ENCODE measurements around the gene SEL1L2.

SEL1L2 gene

GRCh38 chr20:13841206-13841605, 149.2 kb downstream of the SEL1L2 start:
- FAIRE-seq (no peak), DNase-seq (ENCODE audit: insufficient read length, low spot score) (no peak)
- no peak for TF ChIP-seq POLR2AphosphoS5 (IDR thresholded peaks at IDR 0.05; ENCODE audit: low read depth, low read length)

GRCh38 chr20:13840093-13840465, 150.3 kb downstream of the SEL1L2 start:
- DNase-seq (ENCODE audit: insufficient read length, low spot score), result no peak
- TF ChIP-seq PAX5 (IDR thresholded peaks at IDR 0.05; ENCODE audit: insufficient read depth, low read length, severe bottlenecking) (no peak), SPI1 (IDR thresholded peaks at IDR 0.05; ENCODE audit: low read depth, low read length) (no peak), POLR2A (IDR thresholded peaks at IDR 0.05; ENCODE audit: low read depth, low read length) (no peak), POLR2AphosphoS5 (IDR thresholded peaks at IDR 0.05; ENCODE audit: low read depth, low read length) (no peak), POU2F2 (IDR thresholded peaks at IDR 0.05; ENCODE audit: low read depth, low read length) (no peak), TAF1 (IDR thresholded peaks at IDR 0.05; ENCODE audit: low read depth, low read length) (no peak)
- no peak for FAIRE-seq

- DNase-seq (ENCODE audit: insufficient read length, low spot score) (no peak), FAIRE-seq (no peak)
- TF ChIP-seq PAX5 (IDR thresholded peaks at IDR 0.05; ENCODE audit: insufficient read depth, low read length, severe bottlenecking) (no peak), POLR2AphosphoS5 (IDR thresholded peaks at IDR 0.05; ENCODE audit: low read depth, low read length) (no peak), POU2F2 (IDR thresholded peaks at IDR 0.05; ENCODE audit: low read depth, low read length) (no peak), SPI1 (IDR thresholded peaks at IDR 0.05; ENCODE audit: low read depth, low read length) (no peak), POLR2A (IDR thresholded peaks at IDR 0.05; ENCODE audit: low read depth, low read length) (no peak), TAF1 (IDR thresholded peaks at IDR 0.05; ENCODE audit: low read depth, low read length) (no peak)
Measured at GRCh38 chr20:13839421-13840092, 150.9 kb downstream of the SEL1L2 start.

GRCh38 chr20:13838664-13839063, 151.8 kb downstream of the SEL1L2 start:
- DNase-seq (ENCODE audit: insufficient read length, low spot score), result no peak
- TF ChIP-seq POU2F2 (IDR thresholded peaks at IDR 0.05; ENCODE audit: low read depth, low read length) (no peak), TAF1 (IDR thresholded peaks at IDR 0.05; ENCODE audit: low read depth, low read length) (no peak), POLR2A (IDR thresholded peaks at IDR 0.05; ENCODE audit: low read depth, low read length) (no peak), PAX5 (IDR thresholded peaks at IDR 0.05; ENCODE audit: insufficient read depth, low read length, severe bottlenecking) (no peak), POLR2AphosphoS5 (IDR thresholded peaks at IDR 0.05; ENCODE audit: low read depth, low read length) (no peak), SPI1 (IDR thresholded peaks at IDR 0.05; ENCODE audit: low read depth, low read length) (no peak)
- no peak for FAIRE-seq

- TF ChIP-seq SPI1 (IDR thresholded peaks at IDR 0.05; ENCODE audit: low read depth, low read length), result no peak
- no peak for TF ChIP-seq POU2F2 (IDR thresholded peaks at IDR 0.05; ENCODE audit: low read depth, low read length)
- no peak for TF ChIP-seq TAF1 (IDR thresholded peaks at IDR 0.05; ENCODE audit: low read depth, low read length)
- TF ChIP-seq POLR2AphosphoS5 (IDR thresholded peaks at IDR 0.05; ENCODE audit: low read depth, low read length), result no peak
- TF ChIP-seq PAX5 (IDR thresholded peaks at IDR 0.05; ENCODE audit: insufficient read depth, low read length, severe bottlenecking), result no peak
- TF ChIP-seq POLR2A (IDR thresholded peaks at IDR 0.05; ENCODE audit: low read depth, low read length), result no peak
- FAIRE-seq, result no peak
Measured at GRCh38 chr20:13831476-13831875, 158.9 kb downstream of the SEL1L2 start.

GRCh38 chr20:13825465-13825864, 164.9 kb downstream of the SEL1L2 start:
- no peak for FAIRE-seq
- TF ChIP-seq SPI1 (IDR thresholded peaks at IDR 0.05; ENCODE audit: low read depth, low read length) (no peak), TAF1 (IDR thresholded peaks at IDR 0.05; ENCODE audit: low read depth, low read length) (no peak), POU2F2 (IDR thresholded peaks at IDR 0.05; ENCODE audit: low read depth, low read length) (no peak), POLR2A (IDR thresholded peaks at IDR 0.05; ENCODE audit: low read depth, low read length) (no peak), PAX5 (IDR thresholded peaks at IDR 0.05; ENCODE audit: insufficient read depth, low read length, severe bottlenecking) (no peak), POLR2AphosphoS5 (IDR thresholded peaks at IDR 0.05; ENCODE audit: low read depth, low read length) (no peak)

More at GRCh38 chr20:13831476-13831875, 158.9 kb downstream of the SEL1L2 start:
- DNase-seq (ENCODE audit: insufficient read length, low spot score), result no peak

GRCh38 chr20:13824459-13824858, 166.0 kb downstream of the SEL1L2 start:
- DNase-seq (ENCODE audit: insufficient read length, low spot score) (no peak), FAIRE-seq (no peak)
- no peak for TF ChIP-seq POLR2A (IDR thresholded peaks at IDR 0.05; ENCODE audit: low read depth, low read length)
- TF ChIP-seq POLR2AphosphoS5 (IDR thresholded peaks at IDR 0.05; ENCODE audit: low read depth, low read length), result no peak
- no peak for TF ChIP-seq PAX5 (IDR thresholded peaks at IDR 0.05; ENCODE audit: insufficient read depth, low read length, severe bottlenecking)
- no peak for TF ChIP-seq SPI1 (IDR thresholded peaks at IDR 0.05; ENCODE audit: low read depth, low read length)
- no peak for TF ChIP-seq TAF1 (IDR thresholded peaks at IDR 0.05; ENCODE audit: low read depth, low read length)
- TF ChIP-seq POU2F2 (IDR thresholded peaks at IDR 0.05; ENCODE audit: low read depth, low read length), result no peak

More at GRCh38 chr20:13825465-13825864, 164.9 kb downstream of the SEL1L2 start:
- DNase-seq (ENCODE audit: insufficient read length, low spot score), result no peak

- FAIRE-seq (no peak), DNase-seq (ENCODE audit: insufficient read length, low spot score) (no peak)
- TF ChIP-seq PAX5 (IDR thresholded peaks at IDR 0.05; ENCODE audit: insufficient read depth, low read length, severe bottlenecking) (no peak), SPI1 (IDR thresholded peaks at IDR 0.05; ENCODE audit: low read depth, low read length) (no peak), POU2F2 (IDR thresholded peaks at IDR 0.05; ENCODE audit: low read depth, low read length) (no peak), POLR2AphosphoS5 (IDR thresholded peaks at IDR 0.05; ENCODE audit: low read depth, low read length) (no peak), TAF1 (IDR thresholded peaks at IDR 0.05; ENCODE audit: low read depth, low read length) (no peak)
Measured at GRCh38 chr20:13822459-13822858, 168.0 kb downstream of the SEL1L2 start.

GRCh38 chr20:13821876-13822275, 168.5 kb downstream of the SEL1L2 start:
- DNase-seq (ENCODE audit: insufficient read length, low spot score) (no peak), FAIRE-seq (no peak)

More at GRCh38 chr20:13821876-13822275, 168.5 kb downstream of the SEL1L2 start:
- TF ChIP-seq TAF1 (IDR thresholded peaks at IDR 0.05; ENCODE audit: low read depth, low read length), result no peak
- no peak for TF ChIP-seq POLR2AphosphoS5 (IDR thresholded peaks at IDR 0.05; ENCODE audit: low read depth, low read length)
- no peak for TF ChIP-seq POLR2A (IDR thresholded peaks at IDR 0.05; ENCODE audit: low read depth, low read length)
- no peak for TF ChIP-seq PAX5 (IDR thresholded peaks at IDR 0.05; ENCODE audit: insufficient read depth, low read length, severe bottlenecking)
- TF ChIP-seq POU2F2 (IDR thresholded peaks at IDR 0.05; ENCODE audit: low read depth, low read length), result no peak
- TF ChIP-seq SPI1 (IDR thresholded peaks at IDR 0.05; ENCODE audit: low read depth, low read length), result no peak
